Upper lobe of left lung (tissue), 4 donors: Measurements from ENCODE around the gene MRPL38.

Source experiments
- POLR2A ChIP-seq, 4 donors: fragments of 450-650 bp; IDR thresholded peaks; one replicate each; pipeline ENCODE4 v1.5.1; 2016 to 2017; ENCODE audit warnings: antibody characterized with exemption in 4 of 4, mild to moderate bottlenecking in 2 of 4
- POLR2AphosphoS5 ChIP-seq, 2 donors: sonication (generic); formaldehyde crosslinking; IDR thresholded peaks; one replicate each; pipeline ENCODE4 v1.5.1; 2017; ENCODE audit warnings: antibody characterized with exemption in 2 of 2
- TF ChIP-seq, protein P1 (sequence below), 6 experiments: fragments of 450-650 bp in 4 of 6; fragments of 200-600 bp in 2 of 6; sonication (generic) in 2 of 6; IDR thresholded peaks; one replicate each; pipeline ENCODE4 v1.5.1; 2016 to 2019; ENCODE audit warnings: antibody characterized with exemption in 6 of 6

- TF ChIP-seq POLR2A (IDR thresholded peaks at IDR 0.05) (no peak), POLR2AphosphoS5 (IDR thresholded peaks at IDR 0.05) (no peak)
- TF ChIP-seq, protein P1, sequence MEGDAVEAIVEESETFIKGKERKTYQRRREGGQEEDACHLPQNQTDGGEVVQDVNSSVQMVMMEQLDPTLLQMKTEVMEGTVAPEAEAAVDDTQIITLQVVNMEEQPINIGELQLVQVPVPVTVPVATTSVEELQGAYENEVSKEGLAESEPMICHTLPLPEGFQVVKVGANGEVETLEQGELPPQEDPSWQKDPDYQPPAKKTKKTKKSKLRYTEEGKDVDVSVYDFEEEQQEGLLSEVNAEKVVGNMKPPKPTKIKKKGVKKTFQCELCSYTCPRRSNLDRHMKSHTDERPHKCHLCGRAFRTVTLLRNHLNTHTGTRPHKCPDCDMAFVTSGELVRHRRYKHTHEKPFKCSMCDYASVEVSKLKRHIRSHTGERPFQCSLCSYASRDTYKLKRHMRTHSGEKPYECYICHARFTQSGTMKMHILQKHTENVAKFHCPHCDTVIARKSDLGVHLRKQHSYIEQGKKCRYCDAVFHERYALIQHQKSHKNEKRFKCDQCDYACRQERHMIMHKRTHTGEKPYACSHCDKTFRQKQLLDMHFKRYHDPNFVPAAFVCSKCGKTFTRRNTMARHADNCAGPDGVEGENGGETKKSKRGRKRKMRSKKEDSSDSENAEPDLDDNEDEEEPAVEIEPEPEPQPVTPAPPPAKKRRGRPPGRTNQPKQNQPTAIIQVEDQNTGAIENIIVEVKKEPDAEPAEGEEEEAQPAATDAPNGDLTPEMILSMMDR (IDR thresholded peaks at IDR 0.05), result no peak
These were observed 5.3 kb downstream of the MRPL38 start for GRCh38 chr17:75899353-75899752.
